Measurements from ENCODE around the gene EYS.

The EYS gene

GRCh38 chr6:63799813-63800212, 1907.2 kb downstream of the EYS start:
- no peak for DNase-seq (ENCODE audit: low read depth, low spot score)
- H3K27ac ChIP-seq, result no peak overlapping the region

GRCh38 chr6:63799313-63799712, 1907.7 kb downstream of the EYS start:
- H3K27ac ChIP-seq, result no peak overlapping the region
- no peak for DNase-seq (ENCODE audit: low read depth, low spot score)

GRCh38 chr6:63798378-63798777, 1908.6 kb downstream of the EYS start:
- H3K27ac ChIP-seq, result no peak overlapping the region
- DNase-seq (ENCODE audit: low read depth, low spot score), result no peak

GRCh38 chr6:63797721-63798120, 1909.3 kb downstream of the EYS start:
- no peak for DNase-seq (ENCODE audit: low read depth, low spot score)
- H3K27ac ChIP-seq, result no peak overlapping the region

GRCh38 chr6:63795826-63796225, 1911.2 kb downstream of the EYS start:
- no peak for DNase-seq (ENCODE audit: low read depth, low spot score)
- no peak overlapping the region for H3K27ac ChIP-seq

GRCh38 chr6:63795006-63795405, 1912.0 kb downstream of the EYS start:
- H3K27ac ChIP-seq, result no peak overlapping the region
- DNase-seq (ENCODE audit: low read depth, low spot score), result no peak

GRCh38 chr6:63793465-63794137, 1913.4 kb downstream of the EYS start:
- no peak for DNase-seq (ENCODE audit: low read depth, low spot score)
- H3K27ac ChIP-seq, result no peak overlapping the region

GRCh38 chr6:63792736-63793464, 1914.1 kb downstream of the EYS start:
- no peak for DNase-seq (ENCODE audit: low read depth, low spot score)

GRCh38 chr6:63790334-63790733, 1916.7 kb downstream of the EYS start:
- DNase-seq (ENCODE audit: low read depth, low spot score), result no peak
- no peak overlapping the region for H3K27ac ChIP-seq

More at GRCh38 chr6:63792736-63793464, 1914.1 kb downstream of the EYS start:
- H3K27ac ChIP-seq, result no peak overlapping the region

GRCh38 chr6:63789699-63790098, 1917.3 kb downstream of the EYS start:
- DNase-seq (ENCODE audit: low read depth, low spot score), result no peak
- H3K27ac ChIP-seq, result no peak overlapping the region

- H3K27ac ChIP-seq, result no peak overlapping the region
- DNase-seq (ENCODE audit: low read depth, low spot score), result no peak
These were observed 1918.5 kb downstream of the EYS start for GRCh38 chr6:63788569-63788968.

GRCh38 chr6:63787021-63787420, 1920.0 kb downstream of the EYS start:
- no peak overlapping the region for H3K27ac ChIP-seq
- DNase-seq (ENCODE audit: low read depth, low spot score), result no peak

- no peak for DNase-seq (ENCODE audit: low read depth, low spot score)
- H3K27ac ChIP-seq, result no peak overlapping the region
These were observed 1922.0 kb downstream of the EYS start for GRCh38 chr6:63785006-63785405.

- no peak for DNase-seq (ENCODE audit: low read depth, low spot score)
- no peak overlapping the region for H3K27ac ChIP-seq
These were observed 1923.9 kb downstream of the EYS start for GRCh38 chr6:63783096-63783495.

GRCh38 chr6:63774961-63775360, 1932.1 kb downstream of the EYS start:
- no peak overlapping the region for H3K27ac ChIP-seq
- no peak for DNase-seq (ENCODE audit: low read depth, low spot score)

- H3K27ac ChIP-seq, result no peak overlapping the region
- no peak for DNase-seq (ENCODE audit: low read depth, low spot score)
These were observed 1933.8 kb downstream of the EYS start for GRCh38 chr6:63773200-63773599.

- no peak for DNase-seq (ENCODE audit: low read depth, low spot score)
- no peak overlapping the region for H3K27ac ChIP-seq
These were observed 1941.2 kb downstream of the EYS start for GRCh38 chr6:63765828-63766227.

GRCh38 chr6:63764318-63764916, 1942.6 kb downstream of the EYS start:
- no peak overlapping the region for H3K27ac ChIP-seq
- no peak for DNase-seq (ENCODE audit: low read depth, low spot score)

GRCh38 chr6:63760199-63760598, 1946.8 kb downstream of the EYS start:
- H3K27ac ChIP-seq, result no peak overlapping the region
- no peak for DNase-seq (ENCODE audit: low read depth, low spot score)

- H3K27ac ChIP-seq, result no peak overlapping the region
- DNase-seq (ENCODE audit: low read depth, low spot score), result no peak
These were observed 1947.4 kb downstream of the EYS start for GRCh38 chr6:63759605-63760105.

- DNase-seq (ENCODE audit: low read depth, low spot score), result no peak
These were observed 1949.2 kb downstream of the EYS start for GRCh38 chr6:63757826-63758225.

More at GRCh38 chr6:63757826-63758225, 1949.2 kb downstream of the EYS start:
- no peak overlapping the region for H3K27ac ChIP-seq

Data from epithelial cell of prostate (primary cell).